ENCODE results near the gene OR2V2.
"Not testable (repeated sequence)": the region's sequence is repeated elsewhere in the genome, so short reads cannot be mapped to it uniquely, and the experiment has no call there.

Gene OR2V2

GRCh38 chr5:181149806-181150733, 2.7 kb downstream of the OR2V2 start:
- DNase-seq = no peak

- DNase-seq = no peak
Observed at GRCh38 chr5:181151146-181151545, 3.8 kb downstream of the OR2V2 start.

- no peak for DNase-seq
Observed at GRCh38 chr5:181152406-181152805, 5.0 kb downstream of the OR2V2 start.

GRCh38 chr5:181153814-181154213, 6.4 kb downstream of the OR2V2 start:
- DNase-seq = no peak

- no peak for DNase-seq
Observed at GRCh38 chr5:181156758-181157157, 9.4 kb downstream of the OR2V2 start.

GRCh38 chr5:181158869-181159268, 11.5 kb downstream of the OR2V2 start:
- DNase-seq = no peak

GRCh38 chr5:181159286-181160151, 12.1 kb downstream of the OR2V2 start:
- peak; percentile 72 for DNase-seq

GRCh38 chr5:181160152-181160754, 12.9 kb downstream of the OR2V2 start:
- no peak for DNase-seq

GRCh38 chr5:181160755-181161533, 13.6 kb downstream of the OR2V2 start:
- DNase-seq = not testable (repeated sequence)

- DNase-seq = no peak
Observed at GRCh38 chr5:181161534-181162175, 14.3 kb downstream of the OR2V2 start.

- no peak for DNase-seq
Observed at GRCh38 chr5:181163487-181164075, 16.2 kb downstream of the OR2V2 start.

- DNase-seq = no peak
Observed at GRCh38 chr5:181164076-181164952, 16.9 kb downstream of the OR2V2 start.

GRCh38 chr5:181166812-181167733, 19.7 kb downstream of the OR2V2 start:
- DNase-seq = no peak

GRCh38 chr5:181167814-181168488, 20.6 kb downstream of the OR2V2 start:
- no peak for DNase-seq

GRCh38 chr5:181168595-181169118, 21.3 kb downstream of the OR2V2 start:
- DNase-seq = no peak

GRCh38 chr5:181169459-181170236, 22.3 kb downstream of the OR2V2 start:
- DNase-seq = not testable (repeated sequence)

- no peak for DNase-seq
Observed at GRCh38 chr5:181170237-181170825, 22.9 kb downstream of the OR2V2 start.

All from NCI-H187 treated with DMSO at 0.1 percent for 48 hours (cell line).